ENCODE measurements around the gene ARPC1B. TPM values are rescaled to one million over a fixed set of nuclear protein-coding genes. Genes with fewer than 3 reads are reported as not detected.
A peak's percentile ranks its signal among the peaks of the same experiment; 100 is the strongest.
"Not testable (repeated sequence)": the region's sequence is repeated elsewhere in the genome, so short reads cannot be mapped to it uniquely, and the experiment has no call there.

Gene ARPC1B
- total and polyA plus RNA-seq, 7 donors = 70.3 to 390 (median 136) TPM

- no peaks in the 10 kb centered on the region for H3K9me3 ChIP-seq
- no peaks in the 10 kb centered on the region for H3K27me3 ChIP-seq
- intact Hi-C loops (cut with DNase I) = no loop called here
- H3K36me3 ChIP-seq = peaks cover 0 to 55% (median 34%) of the 10 kb centered on the region in 4 donors
- peaks cover 0 to 39% (median 36%) of the 10 kb centered on the region in 4 donors for H3K4me1 ChIP-seq
- no peak for DNase-seq
- no peak overlapping the region for H3K27ac ChIP-seq
- no peak overlapping the region for H3K4me3 ChIP-seq
- no peak for TF ChIP-seq CTCF (IDR thresholded peaks at IDR 0.05)
- TF ChIP-seq POLR2AphosphoS5 (IDR thresholded peaks at IDR 0.05) = no peak
- TF ChIP-seq EP300 (IDR thresholded peaks at IDR 0.05) = no peak
- TF ChIP-seq POLR2A (IDR thresholded peaks at IDR 0.05) = no peak
- WGBS, 2 donors = 93 to 96% methylated on average over 2 of the region's 2 CpGs
Measured at GRCh38 chr7:99410635-99411034, 36.1 kb downstream of the ARPC1B start.

- H3K27me3 ChIP-seq; H3K27ac ChIP-seq; H3K9me3 ChIP-seq; intact Hi-C loops (cut with DNase I); H3K4me3 ChIP-seq; H3K4me1 ChIP-seq: not testable (repeated sequence)
- peak; percentile 80 for DNase-seq
- peak; percentile 19 to 64 (median 43) for TF ChIP-seq CTCF (IDR thresholded peaks at IDR 0.05)
- TF ChIP-seq POLR2AphosphoS5 (IDR thresholded peaks at IDR 0.05) = peak in 1 of 4 donors; percentile 21
- WGBS, 2 donors = 49 to 75% methylated on average over 17 of the region's 17 CpGs
- peaks cover 48 to 99% (median 76%) of the 10 kb centered on the region in 4 donors for H3K36me3 ChIP-seq
Measured at GRCh38 chr7:99415513-99416127, 41.1 kb downstream of the ARPC1B start.

GRCh38 chr7:99418260-99418659, 43.7 kb downstream of the ARPC1B start:
- Histone ChIP-seq H3K36me3 (peaks cover 48 to 95% (median 62%) of the 10 kb centered on the region in 4 donors), H3K4me3 (no peak overlapping the region), H3K27me3 (no peaks in the 10 kb centered on the region), H3K27ac (no peak overlapping the region), H3K4me1 (no peaks in the 10 kb centered on the region), H3K9me3 (no peaks in the 10 kb centered on the region)
- TF ChIP-seq EP300 (IDR thresholded peaks at IDR 0.05) (no peak), CTCF (IDR thresholded peaks at IDR 0.05) (no peak), POLR2A (IDR thresholded peaks at IDR 0.05) (no peak), POLR2AphosphoS5 (IDR thresholded peaks at IDR 0.05) (no peak)
- 95 to 96% methylated on average over 9 of the region's 9 CpGs for WGBS, 2 donors
- intact Hi-C loops (cut with DNase I) = no loop called here
- no peak for DNase-seq

- Histone ChIP-seq H3K4me3 (no peak overlapping the region), H3K36me3 (peaks cover 48 to 95% (median 61%) of the 10 kb centered on the region in 4 donors), H3K27ac (no peak overlapping the region), H3K4me1 (no peaks in the 10 kb centered on the region), H3K27me3 (no peaks in the 10 kb centered on the region), H3K9me3 (no peaks in the 10 kb centered on the region)
- intact Hi-C loops (cut with DNase I) = no loop called here
- 92% methylated on average over 29 of the region's 29 CpGs for WGBS, 2 donors
- no peak for TF ChIP-seq POLR2AphosphoS5 (IDR thresholded peaks at IDR 0.05)
- no peak for DNase-seq
Measured at GRCh38 chr7:99419323-99420021, 44.9 kb downstream of the ARPC1B start.

- no peaks in the 10 kb centered on the region for H3K27me3 ChIP-seq
- TF ChIP-seq CTCF (IDR thresholded peaks at IDR 0.05) (no peak), EP300 (IDR thresholded peaks at IDR 0.05) (no peak), POLR2A (IDR thresholded peaks at IDR 0.05) (no peak), POLR2AphosphoS5 (IDR thresholded peaks at IDR 0.05) (no peak)
- WGBS, 2 donors = 95 to 96% methylated on average over 5 of the region's 5 CpGs
- no peak for DNase-seq
- H3K36me3 ChIP-seq = peaks cover 48 to 95% (median 64%) of the 10 kb centered on the region in 4 donors
- intact Hi-C loops (cut with DNase I) = no loop called here
- no peaks in the 10 kb centered on the region for H3K4me1 ChIP-seq
- no peaks in the 10 kb centered on the region for H3K9me3 ChIP-seq
- no peak overlapping the region for H3K4me3 ChIP-seq
- H3K27ac ChIP-seq = no peak overlapping the region
Measured at GRCh38 chr7:99420213-99420612, 45.7 kb downstream of the ARPC1B start.
